HL-60 (cell line): Measurements from ENCODE around the gene SATB2.

ENCODE experiments used
- DNase-seq, 2 experiments: peaks; one replicate each; pipeline ENCODE4 v3.0.0-alpha.2; 2010 to 2020; ENCODE audit warnings: low read depth in 1 of 2, low spot score in 1 of 2
- H3K27ac ChIP-seq: fragments of 250-450 bp; sonication (Bioruptor Pico); replicated peaks from 2 replicates; pipeline ENCODE4 v1.5.1; 2020; ENCODE audit warnings: mild to moderate bottlenecking, moderate library complexity
- H3K27me3 ChIP-seq: fragments of 250-450 bp; sonication (Bioruptor Pico); 2 replicates; pipeline ENCODE4 v1.5.1; 2021; ENCODE audit warnings: mild to moderate bottlenecking, moderate library complexity; ENCODE audit not compliant: insufficient read depth, poor library complexity, severe bottlenecking
- H3K4me3 ChIP-seq: replicated peaks from 2 replicates; pipeline ENCODE4 v1.5.1; 2011; ENCODE audit warnings: mild to moderate bottlenecking, control low read depth, low read length; ENCODE audit not compliant: insufficient read depth
- CTCF ChIP-seq: IDR thresholded peaks from one replicate; pipeline ENCODE4 v1.5.1; 2011; ENCODE audit warnings: low read length, control low read depth, inconsistent platforms; ENCODE audit not compliant: insufficient read depth
- GABPA ChIP-seq: IDR thresholded peaks from 2 replicates; pipeline ENCODE4 v1.6.1; 2012; ENCODE audit warnings: low read depth
- POLR2AphosphoS5 ChIP-seq: IDR thresholded peaks from 2 replicates; pipeline ENCODE4 v1.6.1; 2012; ENCODE audit warnings: low read depth
- REST ChIP-seq: IDR thresholded peaks from 2 replicates; pipeline ENCODE4 v1.6.1; 2012; ENCODE audit warnings: low read depth; ENCODE audit not compliant: insufficient replicate concordance
- SPI1 ChIP-seq: IDR thresholded peaks from 2 replicates; pipeline ENCODE4 v1.6.1; 2012; ENCODE audit warnings: low read depth, mild to moderate bottlenecking, borderline replicate concordance

Gene SATB2

DNA sequence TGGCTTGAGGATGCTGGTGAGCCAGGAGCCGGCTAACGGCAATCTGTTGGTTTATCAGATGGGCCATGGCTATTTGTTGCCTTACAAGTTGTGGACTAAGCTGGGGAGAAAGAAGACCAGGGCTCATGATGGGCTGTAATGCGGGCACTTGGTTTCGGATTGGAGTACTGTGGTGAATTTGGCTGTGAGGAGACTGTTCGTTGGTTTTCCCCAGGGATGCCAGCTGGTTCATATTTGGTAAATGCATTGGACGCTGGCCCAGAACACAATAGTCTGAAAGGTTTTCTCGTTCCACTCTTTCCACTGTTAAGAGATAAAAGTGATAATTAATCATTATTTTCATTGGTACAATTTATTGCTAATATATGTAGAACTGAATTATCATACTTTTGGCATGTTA lies 108.9 kb downstream of the SATB2 start:
- no peak overlapping the region for H3K4me3 ChIP-seq
- no peak overlapping the region for H3K27ac ChIP-seq
- no peak for TF ChIP-seq GABPA
- DNase-seq: no peak
- H3K27me3 ChIP-seq: no peaks in the 10 kb centered on the region

- TF ChIP-seq GABPA (no peak), CTCF (no peak), REST (no peak), SPI1 (no peak), POLR2AphosphoS5 (no peak)
- no peak overlapping the region for H3K27ac ChIP-seq
- H3K27me3 ChIP-seq: no peaks in the 10 kb centered on the region
- DNase-seq: no peak
- no peak overlapping the region for H3K4me3 ChIP-seq
Observed at GRCh38 chr2:199344012-199344411, 113.7 kb downstream of the SATB2 start.

- Histone ChIP-seq H3K27ac (no peak overlapping the region), H3K27me3 (no peaks in the 10 kb centered on the region), H3K4me3 (no peak overlapping the region)
- no peak for TF ChIP-seq REST
- no peak for TF ChIP-seq CTCF
- TF ChIP-seq POLR2AphosphoS5: no peak
- TF ChIP-seq SPI1: no peak
- TF ChIP-seq GABPA: no peak
- no peak for DNase-seq
Observed at GRCh38 chr2:199342334-199342733, 115.4 kb downstream of the SATB2 start.

GRCh38 chr2:199341123-199341522 lies 116.6 kb downstream of the SATB2 start:
- TF ChIP-seq CTCF (no peak), REST (no peak), POLR2AphosphoS5 (no peak), SPI1 (no peak), GABPA (no peak)
- 0 out of 2 replicates have a peak overlapping the region, but pooled peaks have one; percentile 17 for H3K27ac ChIP-seq
- H3K4me3 ChIP-seq: no peak overlapping the region
- DNase-seq: no peak
- H3K27me3 ChIP-seq: no peaks in the 10 kb centered on the region
